Kidney capillary endothelial cell (primary cell): ENCODE data around the gene MMEL1.

Experiments used
- DNase-seq: peaks from one replicate; pipeline ENCODE4 v3.0.0-alpha.2; 2018; ENCODE audit warnings: low spot score

The MMEL1 gene

DNA sequence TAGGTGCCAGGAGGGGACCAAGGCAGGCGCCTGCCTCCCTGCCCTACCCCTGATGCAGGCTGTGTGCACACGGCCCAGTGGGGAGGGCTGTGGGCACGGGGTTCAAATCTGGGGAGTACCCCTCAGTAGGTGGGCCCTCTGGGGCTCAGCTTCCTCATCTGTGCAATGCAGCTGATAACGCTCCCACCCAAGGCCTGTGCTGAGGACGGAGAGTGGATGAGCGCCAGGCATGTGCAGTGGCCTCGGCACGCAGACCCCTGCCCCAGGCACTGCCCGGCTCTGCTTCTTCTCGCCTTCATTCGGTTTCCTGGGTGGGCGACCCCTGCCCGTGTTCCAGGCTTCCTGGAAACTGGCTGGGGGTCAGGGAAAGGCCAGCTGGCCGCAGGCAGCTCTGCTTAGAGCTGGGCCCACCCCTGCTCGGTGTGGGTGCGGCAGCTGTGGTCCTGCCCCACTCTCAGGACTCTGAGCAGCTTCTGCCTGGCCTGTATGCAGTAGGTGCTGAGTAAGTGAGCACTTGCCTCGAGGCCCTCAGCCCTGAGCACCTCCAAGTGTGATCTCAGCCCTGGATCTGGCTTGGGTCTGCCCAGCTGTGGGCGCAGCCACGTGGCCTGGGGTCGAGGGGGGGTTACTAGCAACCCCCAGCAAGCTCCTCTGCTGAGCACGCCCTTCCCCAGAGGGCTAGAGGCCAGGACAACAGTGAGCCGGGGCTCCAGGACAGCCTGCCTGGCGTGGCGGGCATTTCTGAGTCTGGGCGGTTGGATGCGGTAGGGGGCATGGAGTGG, 88.5 kb downstream of the MMEL1 start:
- no peak for DNase-seq

DNA sequence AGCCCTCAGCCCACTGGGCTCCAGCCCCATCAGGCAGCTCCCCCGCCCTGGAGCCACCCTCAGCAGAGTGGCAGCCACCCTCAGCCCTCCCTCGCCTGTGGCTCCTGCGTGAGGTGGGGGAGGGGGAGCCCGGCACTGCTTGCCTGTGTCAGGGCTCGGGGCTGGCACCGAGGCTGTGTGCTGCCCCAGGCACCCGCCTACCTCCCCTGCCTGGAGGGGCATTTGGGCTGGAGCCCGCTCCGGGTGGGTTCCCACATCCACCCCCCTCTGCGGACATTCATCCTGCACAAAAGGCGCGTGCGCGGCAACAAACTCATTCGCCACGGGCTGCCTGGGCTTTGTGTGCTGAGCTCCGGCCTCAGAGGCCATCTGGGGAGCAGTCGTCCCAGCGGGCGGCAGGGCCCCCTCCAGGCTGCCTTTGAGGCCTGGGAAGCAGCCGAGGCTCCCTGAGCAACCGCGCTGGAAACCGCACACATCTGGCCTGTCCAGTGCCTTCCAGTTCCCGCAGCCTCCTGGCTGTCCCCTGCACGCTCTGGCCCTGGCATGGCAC, 89.2 kb downstream of the MMEL1 start:
- no peak for DNase-seq

DNA sequence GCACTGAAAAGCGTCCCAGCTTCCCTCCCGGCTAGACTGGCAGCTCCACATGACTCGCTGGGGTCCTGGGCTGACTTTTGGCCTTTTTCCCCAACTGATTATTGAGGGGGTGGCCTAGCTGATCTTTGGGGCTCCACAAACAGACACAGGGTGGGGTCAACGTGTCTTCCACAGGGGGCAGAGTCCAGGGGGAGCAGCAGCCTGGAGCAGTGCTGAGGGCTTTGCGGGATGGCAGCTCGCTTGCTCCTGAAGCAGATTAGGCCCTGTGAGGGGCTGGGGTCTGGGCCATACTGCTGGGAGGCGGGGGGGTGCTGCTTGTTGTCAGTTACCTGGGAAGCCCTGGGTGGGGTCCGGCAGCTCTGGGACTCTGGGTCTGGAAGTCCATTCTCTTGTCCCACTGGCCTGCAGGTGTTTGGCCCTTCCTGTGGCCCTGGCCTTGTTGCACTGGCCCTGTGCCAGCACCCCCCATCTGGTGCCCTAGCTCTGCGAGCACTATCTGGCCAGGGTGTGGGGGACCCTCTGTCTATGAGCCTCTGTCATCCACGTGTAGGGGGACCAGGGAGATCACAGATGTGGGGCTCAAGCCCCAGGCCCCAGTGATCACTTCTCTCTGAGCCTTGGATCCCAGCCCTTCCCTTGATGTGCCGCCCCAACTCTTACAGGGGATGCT, 90.4 kb downstream of the MMEL1 start:
- DNase-seq = no peak

DNA sequence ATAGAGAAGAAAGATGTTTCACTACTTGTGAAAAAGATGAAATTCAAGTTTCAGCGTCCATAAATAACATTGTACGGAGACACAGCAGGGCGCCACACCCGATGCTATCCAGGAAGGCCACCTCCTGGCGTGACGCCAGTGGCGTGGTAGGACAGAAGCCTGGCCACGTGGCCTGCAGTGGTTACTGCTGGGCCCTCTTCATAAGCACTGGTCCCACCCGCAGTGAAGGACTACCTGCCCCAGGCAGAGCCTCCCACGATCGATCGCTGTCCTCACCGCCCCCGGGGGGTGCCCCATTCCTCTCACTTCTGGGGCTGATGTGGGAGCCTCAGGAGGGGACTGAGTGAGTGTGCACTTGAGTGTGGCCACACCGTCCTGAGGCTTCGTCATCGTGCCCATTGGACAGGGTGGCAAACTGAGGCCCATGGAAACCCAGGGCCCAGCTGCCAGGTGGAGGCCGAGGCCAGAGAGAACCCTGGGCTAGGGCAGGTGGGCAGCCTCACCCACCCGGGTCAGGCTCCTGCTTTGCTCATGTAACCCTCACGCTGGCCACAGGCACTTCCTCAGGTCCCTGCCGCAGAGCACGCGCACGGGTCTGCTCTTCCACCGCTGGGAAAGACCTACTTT, 91.1 kb downstream of the MMEL1 start:
- DNase-seq = no peak

DNA sequence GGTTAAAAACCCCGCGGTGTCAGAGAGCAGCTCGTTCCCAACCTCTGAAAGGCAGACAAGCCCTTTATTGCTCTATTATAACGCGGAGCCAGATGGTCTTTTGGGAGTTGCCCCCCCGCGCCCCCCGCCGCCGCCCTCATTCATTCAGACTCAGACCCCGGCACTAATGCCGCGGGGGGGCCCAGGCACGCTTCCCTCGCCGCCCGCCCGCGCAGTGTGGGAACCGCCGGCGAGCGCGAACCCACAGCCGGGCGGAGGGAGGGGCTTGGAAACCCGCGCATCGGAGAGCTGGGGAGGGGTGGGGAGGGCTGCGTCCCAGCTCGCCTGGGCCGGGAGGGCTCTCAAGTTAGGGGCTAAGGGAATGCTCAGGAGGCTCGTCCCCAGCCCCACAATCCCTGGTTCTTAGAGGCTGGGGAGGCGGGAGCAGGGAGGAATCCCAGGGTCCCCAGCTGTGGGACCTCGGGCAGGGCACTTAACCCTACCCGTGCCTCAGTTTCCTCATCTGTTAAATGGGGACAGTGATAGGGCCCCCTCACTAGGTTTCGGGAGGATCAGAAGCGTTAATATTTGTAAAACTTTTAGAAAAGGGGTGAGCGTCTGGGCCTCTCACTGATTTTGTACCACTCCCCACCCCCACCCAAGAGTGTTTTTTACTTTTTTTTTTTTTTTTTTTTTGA, 91.9 kb downstream of the MMEL1 start:
- DNase-seq = no peak
